ENCODE results near the gene POLDIP2. TPM values are rescaled to one million over a fixed set of nuclear protein-coding genes. Genes with fewer than 3 reads are reported as not detected.

Gene POLDIP2
- total and polyA plus RNA-seq, 2 donors (not counting 1 experiment from before 2014, with no cell fraction given) = 79.3 to 89.2 TPM

GRCh38 chr17:28344435-28344901 lies 12.9 kb downstream of the POLDIP2 start:
- DNase-seq (ENCODE audit: low read depth in 2 of 2) = no peak
- H3K4me1 ChIP-seq (ENCODE audit: control insufficient read depth, extremely low read depth, insufficient read depth, low read length) = peaks cover 17% of the 10 kb centered on the region
- H3K9ac ChIP-seq (ENCODE audit: insufficient read depth, low read length) = no peak overlapping the region
- H3K27me3 ChIP-seq (ENCODE audit: control insufficient read depth, insufficient read depth, low read length) = no peaks in the 10 kb centered on the region
- no peaks in the 10 kb centered on the region for H3K9me3 ChIP-seq (ENCODE audit: control insufficient read depth, insufficient read depth, low read depth, low read length)
- no peaks in the 10 kb centered on the region for H4K20me1 ChIP-seq (ENCODE audit: control insufficient read depth, extremely low read depth, insufficient read depth, low read length)
- peaks cover 3% of the 10 kb centered on the region for H3K79me2 ChIP-seq (ENCODE audit: control insufficient read depth, insufficient read depth, low read length)
- peaks cover 44% of the 10 kb centered on the region for H3K36me3 ChIP-seq (ENCODE audit: control insufficient read depth, insufficient read depth, low read length)
- H3K4me2 ChIP-seq (ENCODE audit: extremely low read depth, insufficient read depth, low read length) = no peak overlapping the region
- H2AFZ ChIP-seq (ENCODE audit: low read length) = no peak overlapping the region
- no peak overlapping the region for H3K4me3 ChIP-seq (replicated peaks in 1 of 4; ENCODE audit: control extremely low read depth in 1 of 4, insufficient read depth in 1 of 4, low read depth in 3 of 4, low read length in 4 of 4)
- no peak for TF ChIP-seq EZH2 (IDR thresholded peaks at IDR 0.05; ENCODE audit: low read length, missing control alignments)
- TF ChIP-seq CTCF (conservative IDR thresholded peaks at IDR 0.05 in 1 of 2, IDR thresholded peaks at IDR 0.05 in 1 of 2; ENCODE audit: low read depth in 1 of 2, low read length in 2 of 2) = no peak
- H3K27ac ChIP-seq (ENCODE audit: insufficient read depth, low read length) = no peak overlapping the region

GRCh38 chr17:28344011-28344410 lies 13.3 kb downstream of the POLDIP2 start:
- Histone ChIP-seq H3K9me3 (ENCODE audit: control insufficient read depth, insufficient read depth, low read depth, low read length) (no peaks in the 10 kb centered on the region), H3K4me3 (replicated peaks in 1 of 4; ENCODE audit: control extremely low read depth in 1 of 4, insufficient read depth in 1 of 4, low read depth in 3 of 4, low read length in 4 of 4) (no peak overlapping the region), H3K27me3 (ENCODE audit: control insufficient read depth, insufficient read depth, low read length) (no peaks in the 10 kb centered on the region), H2AFZ (ENCODE audit: low read length) (no peak overlapping the region), H3K4me1 (ENCODE audit: control insufficient read depth, extremely low read depth, insufficient read depth, low read length) (peaks cover 17% of the 10 kb centered on the region), H3K9ac (ENCODE audit: insufficient read depth, low read length) (no peak overlapping the region), H3K36me3 (ENCODE audit: control insufficient read depth, insufficient read depth, low read length) (peaks cover 46% of the 10 kb centered on the region), H3K4me2 (ENCODE audit: extremely low read depth, insufficient read depth, low read length) (no peak overlapping the region), H3K79me2 (ENCODE audit: control insufficient read depth, insufficient read depth, low read length) (peaks cover 7% of the 10 kb centered on the region), H3K27ac (ENCODE audit: insufficient read depth, low read length) (no peak overlapping the region), H4K20me1 (ENCODE audit: control insufficient read depth, extremely low read depth, insufficient read depth, low read length) (no peaks in the 10 kb centered on the region)
- no peak for DNase-seq (ENCODE audit: low read depth in 2 of 2)
- TF ChIP-seq EZH2 (IDR thresholded peaks at IDR 0.05; ENCODE audit: low read length, missing control alignments) = no peak
- no peak for TF ChIP-seq CTCF (conservative IDR thresholded peaks at IDR 0.05 in 1 of 2, IDR thresholded peaks at IDR 0.05 in 1 of 2; ENCODE audit: low read depth in 1 of 2, low read length in 2 of 2)

- no peak for TF ChIP-seq CTCF (conservative IDR thresholded peaks at IDR 0.05 in 1 of 2, IDR thresholded peaks at IDR 0.05 in 1 of 2; ENCODE audit: low read depth in 1 of 2, low read length in 2 of 2)
- TF ChIP-seq EZH2 (IDR thresholded peaks at IDR 0.05; ENCODE audit: low read length, missing control alignments) = no peak
- peaks cover 7% of the 10 kb centered on the region for H3K79me2 ChIP-seq (ENCODE audit: control insufficient read depth, insufficient read depth, low read length)
Observed at GRCh38 chr17:28343491-28343932, 13.8 kb downstream of the POLDIP2 start.

More at GRCh38 chr17:28343491-28343932, 13.8 kb downstream of the POLDIP2 start:
- Histone ChIP-seq H3K9ac (ENCODE audit: insufficient read depth, low read length) (no peak overlapping the region), H2AFZ (ENCODE audit: low read length) (no peak overlapping the region), H3K4me2 (ENCODE audit: extremely low read depth, insufficient read depth, low read length) (no peak overlapping the region), H3K36me3 (ENCODE audit: control insufficient read depth, insufficient read depth, low read length) (peaks cover 41% of the 10 kb centered on the region), H3K4me3 (replicated peaks in 1 of 4; ENCODE audit: control extremely low read depth in 1 of 4, insufficient read depth in 1 of 4, low read depth in 3 of 4, low read length in 4 of 4) (no peak overlapping the region), H3K27ac (ENCODE audit: insufficient read depth, low read length) (no peak overlapping the region), H3K4me1 (ENCODE audit: control insufficient read depth, extremely low read depth, insufficient read depth, low read length) (peaks cover 17% of the 10 kb centered on the region), H3K27me3 (ENCODE audit: control insufficient read depth, insufficient read depth, low read length) (no peaks in the 10 kb centered on the region), H3K9me3 (ENCODE audit: control insufficient read depth, insufficient read depth, low read depth, low read length) (no peaks in the 10 kb centered on the region), H4K20me1 (ENCODE audit: control insufficient read depth, extremely low read depth, insufficient read depth, low read length) (no peaks in the 10 kb centered on the region)
- DNase-seq (ENCODE audit: low read depth in 2 of 2) = no peak

Measured in fibroblast of lung (primary cell).